GM12878 (cell line): ENCODE results near the gene CADPS. TPM values are rescaled to one million over a fixed set of nuclear protein-coding genes. Genes with fewer than 3 reads are reported as not detected.

ENCODE experiments used
- ATAC-seq: fragments of 200-7000 bp; cut with Tn5 transposase; 3 replicates; pipeline ENCODE4 v1.9.1; 2020; ENCODE audit warnings: mild to moderate bottlenecking, moderate library complexity
- BruUV-seq: library from RNA; stranded (reverse); fragments of 400-500 nt; replicated peaks from 2 replicates; lab custom pipeline; 2021; lab: Mats Ljungman, UMichigan
- CTCF ChIA-PET: fragments of 300-600 bp; sonication (Branson Sonifier 250); formaldehyde crosslinking; extraction: SDS; loops from one replicate; lab custom pipeline; 2021; ENCODE audit warnings: inconsistent platforms; lab: Yijun Ruan, JAX
- POLR2A ChIA-PET: fragments of 350-600 bp; formaldehyde crosslinking; extraction: SDS; loops from one replicate; lab custom pipeline; 2021; ENCODE audit warnings: inconsistent platforms; lab: Charles Lee
- RAD21 ChIA-PET: fragments of 300-600 bp; sonication (Branson Sonifier 250); formaldehyde crosslinking; loops from one replicate; lab custom pipeline; 2023; ENCODE audit warnings: antibody characterized with exemption; ENCODE audit not compliant: unreplicated experiment; lab: Charles Lee
- SMC1A ChIA-PET: fragments of 300-600 bp; sonication (Branson Sonifier 250); formaldehyde crosslinking; loops from one replicate; lab custom pipeline; 2023; ENCODE audit not compliant: unreplicated experiment, uncharacterized antibody; lab: Charles Lee
- DNase-seq: peaks from one replicate; pipeline ENCODE4 v3.0.0-alpha.2; 2011; ENCODE audit warnings: low read depth, low spot score
- FAIRE-seq: peaks from 3 replicates; lab custom pipeline; 2011; peaks lifted over from hg19 to GRCh38; lab: Jason Lieb, UNC
- H2AFZ ChIP-seq: 2 replicates; pipeline ENCODE4 v1.6.0; 2011; ENCODE audit warnings: low read depth, low read length, control low read depth; ENCODE audit not compliant: control insufficient read depth
- H3K27ac ChIP-seq: 2 replicates; pipeline ENCODE4 v1.5.1; 2011; ENCODE audit warnings: control low read depth; ENCODE audit not compliant: control insufficient read depth, insufficient read depth
- H3K27me3 ChIP-seq, 2 experiments: replicated peaks in 1 of 2; 2 replicates each; pipeline versions ENCODE4 v1.6.0 to v1.6.1; 2011; ENCODE audit warnings: low read length in 1 of 2; ENCODE audit not compliant: control insufficient read depth in 2 of 2, insufficient read depth in 2 of 2
- H3K36me3 ChIP-seq, 2 experiments: 2 replicates each; pipeline ENCODE4 v1.5.1; 2011; ENCODE audit warnings: low read length in 1 of 2; ENCODE audit not compliant: control insufficient read depth in 2 of 2, insufficient read depth in 2 of 2
- H3K4me1 ChIP-seq: 2 replicates; pipeline ENCODE4 v1.6.1; 2011; ENCODE audit warnings: mild to moderate bottlenecking, low read length, moderate library complexity, mixed read lengths; ENCODE audit not compliant: control insufficient read depth, insufficient read depth
- H3K4me2 ChIP-seq: 2 replicates; pipeline ENCODE4 v1.6.0; 2011; ENCODE audit warnings: control low read depth; ENCODE audit not compliant: control insufficient read depth, insufficient read depth
- H3K4me3 ChIP-seq: fragments of 200-600 bp; sonication (generic); 2 replicates; pipeline ENCODE4 v1.5.1; 2016
- H3K79me2 ChIP-seq: 2 replicates; pipeline ENCODE4 v1.6.0; 2011; ENCODE audit warnings: low read length; ENCODE audit not compliant: control insufficient read depth, insufficient read depth
- H3K9ac ChIP-seq: 2 replicates; pipeline ENCODE4 v1.8.0; 2011; ENCODE audit warnings: low read length, control low read depth, mixed read lengths; ENCODE audit not compliant: control insufficient read depth, insufficient read depth
- H3K9me3 ChIP-seq: replicated peaks from 3 replicates; pipeline ENCODE4 v1.5.1; 2011; ENCODE audit warnings: mild to moderate bottlenecking, low read length; ENCODE audit not compliant: control insufficient read depth, insufficient read depth
- H4K20me1 ChIP-seq: 2 replicates; pipeline ENCODE4 v1.6.0; 2011; ENCODE audit not compliant: control insufficient read depth, insufficient read depth
- CBX5 ChIP-seq: sonication (generic); IDR thresholded peaks from 2 replicates; pipeline ENCODE4 v1.6.1; 2016; ENCODE audit warnings: low read depth, moderate library complexity, mild to moderate bottlenecking, inconsistent platforms
- CEBPZ ChIP-seq: fragments of 150-350 bp; IDR thresholded peaks from 2 replicates; pipeline ENCODE4 v1.6.1; 2016; ENCODE audit warnings: low read depth, low read length
- EP300 ChIP-seq, 2 experiments: fragments of 150-350 bp in 1 of 2; IDR thresholded peaks; 2 replicates each; pipeline ENCODE4 v1.6.1; 2011 to 2012; ENCODE audit warnings: low read depth in 2 of 2, low read length in 2 of 2, borderline replicate concordance in 1 of 2, improper control_type of control experiment in 1 of 2, inconsistent platforms in 1 of 2; ENCODE audit not compliant: control insufficient read depth in 1 of 2
- KAT2A ChIP-seq: conservative IDR thresholded peaks from 2 replicates; pipeline ENCODE4 v1.6.1; 2011; ENCODE audit warnings: low read depth, low read length; ENCODE audit not compliant: control insufficient read depth
- MXI1 ChIP-seq: fragments of 150-350 bp; IDR thresholded peaks from 2 replicates; pipeline ENCODE4 v1.6.1; 2011; ENCODE audit warnings: low read depth, mild to moderate bottlenecking, inconsistent platforms, low read length, improper control_type of control experiment
- POU2F2 ChIP-seq: IDR thresholded peaks from 3 replicates; pipeline ENCODE4 v1.6.1; 2011; ENCODE audit warnings: low read depth, mild to moderate bottlenecking, low read length, borderline replicate concordance
- RB1 ChIP-seq: fragments of 450-650 bp; formaldehyde crosslinking; IDR thresholded peaks from 2 replicates; pipeline ENCODE4 v1.6.1; 2017; ENCODE audit warnings: mild to moderate bottlenecking, borderline replicate concordance
- SMAD1 ChIP-seq: fragments of 450-650 bp; IDR thresholded peaks from 2 replicates; pipeline ENCODE4 v1.6.1; 2018; ENCODE audit warnings: mild to moderate bottlenecking, low read depth; ENCODE audit not compliant: partially characterized antibody
- WRNIP1 ChIP-seq: IDR thresholded peaks from 2 replicates; pipeline ENCODE4 v1.6.1; 2011; ENCODE audit warnings: low read depth, low read length, improper control_type of control experiment, borderline replicate concordance
- YY1 ChIP-seq: IDR thresholded peaks from 2 replicates; pipeline ENCODE4 v1.6.1; 2011; ENCODE audit warnings: low read depth, mild to moderate bottlenecking, low read length
- WGBS: methylation state at CpG from one replicate; pipeline ENCODE4 v1.1.6; 2016; ENCODE audit warnings: low lambda C conversion rate; ENCODE audit not compliant: insufficient replicate concordance, insufficient coverage; ENCODE audit errors: missing lambda C conversion rate; 5-methylcytosine and 5-hydroxymethylcytosine counted together
- in situ Hi-C: fragments of 300-500 bp; cut with MboI; formaldehyde crosslinking; loops from 9 replicates; pipeline ENCODE4 v1.14.3; 2018; ENCODE audit warnings: mixed read lengths
- intact Hi-C: fragments of 100-400 bp; cut with micrococcal nuclease; formaldehyde crosslinking; loops from one replicate; pipeline ENCODE4 v1.14.2; 2022; ENCODE audit not compliant: unreplicated experiment
- polyA plus RNA-seq, 11 experiments: library from polyadenylated mRNA; depleted of rRNA in 4 of 11; unstranded in 6 of 11; stranded (reverse) in 5 of 11; fragments of >200 nt; fragmentation: Nextera tagmentation in 4 of 11; fragmentation: Illumina TruSeq in 1 of 11; extraction: Ambion mirVana in 4 of 11; extraction: Trizol in 1 of 11; gene quantifications; 1 replicate in 1 of 11; 2 replicates in 10 of 11; pipeline versions ENCODE4 v1.2.1 to v1.2.3, GENCODE V29; 2011 to 2016; ENCODE audit warnings: inconsistent platforms in 2 of 11, missing spikeins in 2 of 11, low read depth in 1 of 11
- total RNA-seq, 4 experiments: library from RNA; depleted of rRNA in 3 of 4; stranded (reverse); fragments of >200 nt in 3 of 4; fragmentation: Illumina TruSeq in 1 of 4; extraction: Trizol in 1 of 4; gene quantifications; 2 replicates each; pipeline versions ENCODE4 v1.2.1 to v1.2.3, GENCODE V29; 2013 to 2021

Gene CADPS
- total and polyA plus RNA-seq, 10 of the 15 experiments (the other 5 are each of a cell fraction or from before 2014, with no cell fraction given): 0.20 TPM; not detected in 9

DNA sequence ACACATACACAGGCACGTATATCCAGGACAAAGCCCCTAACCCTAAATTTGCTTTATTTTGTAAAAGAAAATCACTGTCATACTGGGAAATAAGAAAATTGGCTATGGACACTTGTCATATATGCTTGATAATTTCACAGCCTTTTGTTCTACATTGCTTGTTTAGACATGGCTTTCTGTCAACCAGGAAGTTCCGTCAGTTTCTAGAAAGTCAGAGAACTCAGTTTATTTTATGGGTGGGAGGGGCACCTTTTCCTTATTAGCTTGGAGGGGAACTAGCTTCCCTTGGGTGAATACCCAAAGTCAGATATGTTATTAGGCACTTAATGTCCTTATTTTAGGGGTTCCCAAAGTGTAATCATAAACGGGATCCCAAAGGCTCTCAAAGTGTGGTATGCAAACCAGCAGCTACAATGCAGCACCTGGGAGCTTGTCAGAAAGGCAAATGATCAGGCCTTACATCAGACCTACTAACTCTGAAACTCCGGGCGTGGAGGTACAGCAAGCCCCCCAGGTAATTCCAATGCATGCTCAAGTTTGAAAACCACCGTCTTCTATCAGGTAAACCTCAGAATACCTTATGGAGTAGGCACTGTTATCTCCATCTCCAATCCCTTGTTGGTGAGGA, 50.1 kb downstream of the CADPS start (continued):
- TF ChIP-seq CBX5 (no peak), SMAD1 (no peak), CEBPZ (no peak), WRNIP1 (no peak), EP300 (IDR thresholded peaks at IDR 0.05; ENCODE audit: borderline replicate concordance in 1 of 2, control insufficient read depth in 1 of 2, low read depth in 2 of 2, low read length in 2 of 2) (no peak), YY1 (no peak)

DNA sequence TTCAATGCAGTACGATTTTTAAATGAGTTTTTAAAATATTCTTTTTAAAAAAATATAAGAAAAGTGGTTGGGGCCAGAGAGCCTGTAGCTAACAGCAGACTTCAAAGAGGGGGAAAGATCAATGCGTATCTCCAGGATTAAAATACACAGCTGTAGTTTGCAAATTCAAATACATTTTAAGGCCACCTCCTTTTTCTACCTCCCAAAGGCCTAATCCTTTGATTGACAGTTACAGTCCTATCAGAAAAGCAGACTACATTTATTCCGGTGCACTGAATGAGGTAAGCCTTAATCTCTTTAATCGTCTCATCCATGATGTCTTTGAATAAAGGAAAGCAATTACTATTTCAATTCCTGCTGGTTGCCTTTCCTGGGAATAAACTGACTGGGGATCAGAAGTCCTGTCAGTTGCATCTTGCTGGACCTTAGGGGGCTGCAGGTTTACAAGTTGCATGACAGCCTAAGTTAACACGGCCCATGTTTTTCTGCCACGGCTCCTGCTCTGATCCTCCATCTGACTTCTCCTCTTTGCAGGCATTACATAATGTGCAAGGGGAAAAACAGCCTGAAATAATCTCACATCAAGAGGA, 51.7 kb downstream of the CADPS start:
- SMC1A ChIA-PET: no interaction called here
- FAIRE-seq (no peak), ATAC-seq (no peak), DNase-seq (no peak)
- in situ Hi-C loops (no loop called here), intact Hi-C loops (no loop called here)
- no peaks in the 10 kb centered on the region for H3K9me3 ChIP-seq
- no peaks in the 10 kb centered on the region for H3K79me2 ChIP-seq
- H3K36me3 ChIP-seq: no peaks in the 10 kb centered on the region
- H3K4me1 ChIP-seq: no peaks in the 10 kb centered on the region
- H3K27me3 ChIP-seq: no peaks in the 10 kb centered on the region
- no peak overlapping the region for H2AFZ ChIP-seq
- CTCF ChIA-PET: interaction anchor here (1.5 kb wide), 1 partner anchor 10 kb away, joined by 4 read pairs; no protein-coding TSS in a partner anchor
- H4K20me1 ChIP-seq: no peaks in the 10 kb centered on the region
- no peak overlapping the region for H3K9ac ChIP-seq
- no peak overlapping the region for H3K4me2 ChIP-seq
- H3K27ac ChIP-seq: no peak overlapping the region
- 38% methylated on average over 6 of the region's 6 CpGs for WGBS
- H3K4me3 ChIP-seq: no peak overlapping the region
- TF ChIP-seq RB1 (no peak), MXI1 (no peak), KAT2A (no peak), POU2F2 (no peak)
- no TSS peak for BruUV-seq
- POLR2A ChIA-PET: no interaction called here
- RAD21 ChIA-PET: no interaction called here
